HFF-Myc (cell line): Measurements from ENCODE around the gene KRTAP17-1.
"Not testable (repeated sequence)": the region's sequence is repeated elsewhere in the genome, so short reads cannot be mapped to it uniquely, and the experiment has no call there.

Source experiments
- DNase-seq: peaks from one replicate; pipeline ENCODE4 v3.0.0-alpha.2; 2011; ENCODE audit warnings: low read depth; ENCODE audit errors: extremely low read depth
- H3K4me3 ChIP-seq: replicated peaks from 2 replicates; pipeline ENCODE4 v1.5.1; 2011; ENCODE audit warnings: low read depth, mild to moderate bottlenecking, control low read depth, low read length
- TF ChIP-seq, protein P1 (sequence below): IDR thresholded peaks from 2 replicates; pipeline ENCODE4 v1.5.1; 2012; ENCODE audit warnings: mild to moderate bottlenecking, low read depth, low read length, control low read depth; ENCODE audit errors: missing control alignments

KRTAP17-1 gene

DNA sequence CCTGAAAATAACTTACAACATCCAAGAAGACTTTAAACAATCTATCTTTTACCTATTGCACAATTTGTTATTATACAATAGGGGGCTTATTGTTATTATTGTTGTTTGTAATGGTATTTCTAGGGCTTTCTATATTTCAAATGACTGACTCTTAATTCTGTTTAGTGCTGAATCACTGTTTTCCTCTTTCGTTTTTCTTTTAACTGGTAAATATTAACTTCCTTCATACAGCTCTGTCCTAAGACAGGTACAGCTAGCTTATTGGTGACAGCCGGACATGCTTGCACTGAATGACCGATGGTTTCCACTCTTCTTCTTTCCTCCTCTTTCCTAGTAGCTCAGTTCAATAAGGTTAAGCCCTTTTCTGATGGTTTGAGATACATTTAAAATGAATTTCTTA lies 28.5 kb downstream of the KRTAP17-1 start:
- no peak overlapping the region for H3K4me3 ChIP-seq

DNA sequence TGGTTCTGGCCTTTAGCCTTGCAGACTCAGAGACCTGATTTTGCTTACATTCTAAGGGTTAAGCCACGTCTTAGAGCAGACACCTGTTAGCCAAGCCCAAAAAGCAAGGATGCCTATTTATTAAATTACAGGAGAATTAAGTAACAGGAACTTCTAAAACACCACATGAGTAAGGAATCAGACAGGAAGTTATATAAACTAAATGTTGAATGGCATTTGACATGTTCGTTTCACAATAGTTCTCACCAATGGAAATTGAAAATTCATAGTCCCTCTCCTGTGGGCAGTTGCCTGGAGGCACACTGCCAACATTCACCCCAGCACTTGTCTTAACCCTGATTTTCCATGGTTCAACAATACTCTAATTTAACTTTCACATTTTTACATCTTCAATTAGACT lies 31.0 kb downstream of the KRTAP17-1 start:
- peak; percentile 22 for DNase-seq
- TF ChIP-seq, protein P1, sequence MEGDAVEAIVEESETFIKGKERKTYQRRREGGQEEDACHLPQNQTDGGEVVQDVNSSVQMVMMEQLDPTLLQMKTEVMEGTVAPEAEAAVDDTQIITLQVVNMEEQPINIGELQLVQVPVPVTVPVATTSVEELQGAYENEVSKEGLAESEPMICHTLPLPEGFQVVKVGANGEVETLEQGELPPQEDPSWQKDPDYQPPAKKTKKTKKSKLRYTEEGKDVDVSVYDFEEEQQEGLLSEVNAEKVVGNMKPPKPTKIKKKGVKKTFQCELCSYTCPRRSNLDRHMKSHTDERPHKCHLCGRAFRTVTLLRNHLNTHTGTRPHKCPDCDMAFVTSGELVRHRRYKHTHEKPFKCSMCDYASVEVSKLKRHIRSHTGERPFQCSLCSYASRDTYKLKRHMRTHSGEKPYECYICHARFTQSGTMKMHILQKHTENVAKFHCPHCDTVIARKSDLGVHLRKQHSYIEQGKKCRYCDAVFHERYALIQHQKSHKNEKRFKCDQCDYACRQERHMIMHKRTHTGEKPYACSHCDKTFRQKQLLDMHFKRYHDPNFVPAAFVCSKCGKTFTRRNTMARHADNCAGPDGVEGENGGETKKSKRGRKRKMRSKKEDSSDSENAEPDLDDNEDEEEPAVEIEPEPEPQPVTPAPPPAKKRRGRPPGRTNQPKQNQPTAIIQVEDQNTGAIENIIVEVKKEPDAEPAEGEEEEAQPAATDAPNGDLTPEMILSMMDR, result no peak
- no peak overlapping the region for H3K4me3 ChIP-seq

More for the DNA sequence above, 28.5 kb downstream of the KRTAP17-1 start:
- TF ChIP-seq, protein P1, result no peak
- DNase-seq, result no peak

DNA sequence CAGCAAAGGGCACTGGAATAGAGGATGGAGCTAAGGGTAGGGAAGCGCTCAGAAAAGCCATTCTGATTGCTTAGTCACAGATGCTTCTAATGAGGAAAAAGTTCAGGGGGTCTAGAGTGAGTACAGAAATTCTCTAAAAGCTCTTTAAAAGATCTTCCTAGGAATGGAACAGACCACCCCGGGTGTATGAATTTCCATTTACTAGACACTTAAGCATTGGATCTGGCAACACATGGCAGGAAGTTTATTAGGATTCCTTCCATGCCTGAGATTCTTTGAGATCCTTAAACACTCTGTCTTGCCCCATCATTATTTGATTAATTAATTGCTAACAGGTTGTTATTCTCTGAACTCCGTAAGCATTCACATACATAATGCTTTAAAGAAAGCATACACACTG lies 31.5 kb downstream of the KRTAP17-1 start:
- DNase-seq, result peak; percentile 83
- no peak overlapping the region for H3K4me3 ChIP-seq
- TF ChIP-seq, protein P1, result no peak

DNA sequence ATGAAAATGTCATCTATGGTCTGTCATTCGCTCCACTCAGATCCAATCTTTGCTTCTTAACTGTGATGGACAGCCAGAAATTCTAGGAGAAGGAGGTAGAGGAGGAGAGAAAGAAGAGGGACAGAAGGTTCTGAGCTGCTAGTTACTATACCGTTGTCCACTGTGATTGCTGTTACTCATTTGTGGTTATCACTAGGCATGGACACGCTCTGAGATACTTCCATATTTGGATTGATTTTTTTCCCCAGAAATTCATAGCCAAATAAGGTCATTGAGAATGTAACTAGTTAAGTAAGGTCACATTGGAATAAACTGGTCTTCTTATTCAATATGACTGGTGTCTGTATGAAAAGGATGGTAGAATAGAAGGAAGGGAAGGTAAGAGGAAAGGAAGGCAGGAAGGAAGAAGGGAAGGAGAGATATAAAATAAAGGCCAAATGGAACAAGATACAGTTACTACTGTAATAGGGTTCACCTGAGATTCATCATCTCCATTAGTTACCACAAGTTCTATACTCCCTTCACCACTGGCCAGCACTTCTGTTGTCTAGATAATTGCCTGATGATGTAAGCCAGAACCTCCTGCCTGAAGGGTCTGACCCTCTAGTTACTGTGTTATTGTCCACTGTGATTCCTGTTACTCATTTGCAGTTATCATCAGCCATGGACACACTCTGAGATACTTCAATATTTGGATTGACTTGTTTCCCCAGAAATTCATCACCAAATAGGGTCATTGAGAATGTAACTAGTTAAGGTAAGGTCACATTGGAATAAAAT lies 37.1 kb downstream of the KRTAP17-1 start:
- no peak overlapping the region for H3K4me3 ChIP-seq
- no peak for DNase-seq
- TF ChIP-seq, protein P1, result no peak

DNA sequence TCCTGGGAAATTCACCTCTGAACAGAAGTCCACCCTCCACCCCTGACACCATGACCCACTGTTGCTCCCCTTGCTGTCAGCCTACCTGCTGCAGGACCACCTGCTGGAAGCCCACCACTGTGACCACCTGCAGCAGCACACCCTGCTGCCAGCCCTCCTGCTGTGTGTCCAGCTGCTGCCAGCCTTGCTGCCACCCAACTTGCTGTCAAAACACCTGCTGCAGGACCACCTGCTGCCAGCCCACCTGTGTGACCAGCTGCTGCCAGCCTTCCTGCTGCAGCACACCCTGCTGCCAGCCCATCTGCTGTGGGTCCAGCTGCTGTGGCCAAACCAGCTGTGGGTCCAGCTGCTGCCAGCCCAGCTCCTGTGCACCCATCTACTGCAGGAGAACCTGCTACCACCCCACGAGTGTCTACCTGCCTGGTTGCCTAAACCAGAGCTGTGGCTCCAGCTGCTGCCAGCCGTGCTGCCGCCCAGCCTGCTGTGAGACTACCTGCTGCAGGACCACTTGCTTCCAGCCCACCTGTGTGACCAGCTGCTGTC lies 39.8 kb downstream of the KRTAP17-1 start, which contains the start of gene KRTAP9-7:
KRTAP9-7 (plus strand) TSS at position 51 of the 543 bp plus-strand sequence; CDS start at position 51, 0 bp downstream.
- not testable (repeated sequence) for H3K4me3 ChIP-seq, DNase-seq

DNA sequence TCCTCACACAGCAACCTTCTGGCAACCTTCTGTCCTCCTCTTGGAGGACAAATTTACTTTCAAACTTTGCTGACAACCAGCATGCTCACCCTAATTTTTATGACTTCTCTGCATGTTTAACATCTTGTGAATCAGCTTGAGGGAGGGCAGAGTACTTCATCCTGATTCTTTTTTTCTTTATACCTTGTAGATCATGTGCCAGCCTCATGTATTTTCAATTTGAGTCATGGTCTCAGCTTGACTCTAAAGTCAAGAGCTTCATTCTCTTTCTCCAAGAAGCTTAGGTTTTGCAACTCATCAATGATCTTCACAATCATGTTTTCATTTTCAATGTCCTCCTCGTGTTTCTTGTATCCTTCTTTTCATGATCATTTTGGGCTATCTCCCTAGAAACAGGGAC lies 43.7 kb downstream of the KRTAP17-1 start:
- DNase-seq, result no peak
- TF ChIP-seq, protein P1, result no peak
- no peak overlapping the region for H3K4me3 ChIP-seq

DNA sequence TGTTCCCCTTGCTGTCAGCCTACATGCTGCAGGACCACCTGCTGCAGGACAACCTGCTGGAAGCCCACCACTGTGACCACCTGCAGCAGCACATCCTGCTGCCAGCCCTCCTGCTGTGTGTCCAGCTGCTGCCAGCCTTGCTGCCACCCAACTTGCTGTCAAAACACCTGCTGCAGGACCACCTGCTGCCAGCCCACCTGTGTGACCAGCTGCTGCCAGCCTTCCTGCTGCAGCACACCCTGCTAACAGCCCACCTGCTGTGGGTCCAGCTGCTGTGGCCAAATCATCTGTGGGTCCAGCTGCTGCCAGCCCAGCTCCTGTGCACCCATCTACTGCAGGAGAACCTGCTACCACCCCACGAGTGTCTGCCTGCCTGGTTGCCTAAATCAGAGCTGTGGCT lies 44.2 kb downstream of the KRTAP17-1 start:
- not testable (repeated sequence) for DNase-seq, H3K4me3 ChIP-seq

DNA sequence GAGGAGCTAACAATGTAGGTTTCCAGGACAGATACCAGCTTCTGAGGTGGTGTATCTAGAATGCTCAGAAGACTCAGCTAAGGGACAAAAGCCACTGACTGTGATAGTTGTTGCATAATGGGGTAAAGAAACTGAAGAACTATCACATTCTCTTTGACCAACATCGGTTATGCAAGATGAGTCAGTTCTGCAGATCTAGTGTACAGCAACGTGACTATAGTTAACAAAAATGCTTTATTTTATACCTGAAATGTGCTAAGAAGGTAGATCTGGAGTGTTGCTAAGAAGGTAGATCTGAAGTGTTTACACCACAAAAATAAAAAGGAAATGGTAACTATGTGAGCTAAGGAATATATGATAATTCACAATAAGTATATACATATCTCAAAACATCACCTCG lies 47.8 kb downstream of the KRTAP17-1 start:
- TF ChIP-seq, protein P1, result no peak
- DNase-seq, result no peak
- no peak overlapping the region for H3K4me3 ChIP-seq
